Activated CD4-positive, alpha-beta T cell treated with anti-CD3 and anti-CD28 coated beads for 36 hours (primary cell): ENCODE results near the gene BABAM2. TPM values are rescaled to one million over a fixed set of nuclear protein-coding genes. Genes with fewer than 3 reads are reported as not detected.
"Not testable (repeated sequence)": the region's sequence is repeated elsewhere in the genome, so short reads cannot be mapped to it uniquely, and the experiment has no call there.

ENCODE experiments used
- ATAC-seq: fragments of 200-7000 bp; cut with Tn5 transposase; one replicate; pipeline ENCODE4 v1.10.0; 2021; ENCODE audit warnings: mild to moderate bottlenecking, moderate library complexity
- CTCF ChIA-PET: fragments of 350-600 bp; sonication (Branson Sonifier 250); formaldehyde crosslinking; loops from one replicate; lab custom pipeline; 2021; ENCODE audit warnings: antibody characterized with exemption; lab: Charles Lee
- POLR2A ChIA-PET: fragments of 350-600 bp; sonication (Branson Sonifier 250); formaldehyde crosslinking; loops from one replicate; lab custom pipeline; 2021; ENCODE audit warnings: antibody characterized with exemption, inconsistent platforms; lab: Charles Lee
- DNase-seq: peaks from one replicate; pipeline ENCODE4 v3.0.0-alpha.2; 2020
- H3K27ac Mint-ChIP-seq: one replicate; pipeline ENCODE4 v1.8.0; 2021; ENCODE audit warnings: mixed read lengths
- H3K27me3 Mint-ChIP-seq: one replicate; pipeline ENCODE4 v1.8.0; 2021; ENCODE audit warnings: mixed read lengths
- H3K36me3 Mint-ChIP-seq: one replicate; pipeline ENCODE4 v1.8.0; 2021; ENCODE audit warnings: low read depth, mixed read lengths
- H3K4me1 Mint-ChIP-seq: one replicate; pipeline ENCODE4 v1.8.0; 2021; ENCODE audit warnings: mixed read lengths
- H3K4me3 Mint-ChIP-seq: one replicate; pipeline ENCODE4 v1.8.0; 2021; ENCODE audit warnings: mild to moderate bottlenecking, moderate library complexity, mixed read lengths
- H3K9me3 Mint-ChIP-seq: one replicate; pipeline ENCODE4 v1.8.0; 2021; ENCODE audit warnings: low read depth, mixed read lengths
- intact Hi-C, 2 experiments: fragments of 100-400 bp; cut with DNase I in 1 of 2; cut with micrococcal nuclease in 1 of 2; formaldehyde crosslinking; loops; one replicate each; pipeline versions ENCODE4 v1.14.2 to v1.15.1; 2022 to 2024; cut with DNase I, micrococcal nuclease
- total RNA-seq, 2 experiments: library from RNA; stranded (reverse); gene quantifications; one replicate each; pipeline ENCODE4 v1.2.3, GENCODE V29; 2021

The BABAM2 gene
- total RNA-seq, 2 experiments from 2014 or later, result 58.4 to 81.1 TPM

DNA sequence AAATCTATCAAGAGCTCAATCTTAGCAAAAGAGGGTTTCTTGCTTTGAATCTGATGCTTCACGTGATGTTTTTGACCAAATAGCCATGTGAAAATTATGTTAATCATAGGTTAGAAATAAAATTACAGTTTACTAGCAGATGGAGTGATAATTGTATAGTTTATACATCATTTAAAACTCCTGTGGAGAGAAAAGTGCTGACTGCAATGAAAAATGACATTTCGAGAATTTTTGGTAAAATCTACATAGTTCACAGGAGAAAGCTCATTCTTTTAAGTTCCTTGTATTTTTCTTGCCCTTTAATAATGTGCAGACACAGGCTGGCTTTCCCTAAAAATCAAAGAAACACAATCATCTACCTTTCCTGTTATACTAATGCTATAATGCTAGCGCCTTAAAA lies 33.6 kb upstream of the BABAM2 start:
- DNase-seq, result no peak
- ChIA-PET POLR2A (interaction anchor here (0.8 to 1.1 kb wide), 2 partner anchors 33 to 38 kb away, joined by 3 read pairs; partner anchors contain the start of gene RBKS), CTCF (interaction anchor here (0.6 to 1.6 kb wide), 7 partner anchors 9 to 979 kb away, joined by 3 to 4 read pairs (median 3); no protein-coding TSS in a partner anchor)
- Mint-ChIP-seq H3K27me3 (no peaks in the 10 kb centered on the region), H3K4me1 (peaks cover 46% of the 10 kb centered on the region), H3K9me3 (peaks cover 3% of the 10 kb centered on the region), H3K36me3 (peaks cover 5% of the 10 kb centered on the region), H3K27ac (peak overlapping the region; percentile 37), H3K4me3 (no peak overlapping the region)
- intact Hi-C loops, result loop anchor here in 1 of 2 experiments (2.0 kb wide), 1 partner anchor 98 kb away; no protein-coding TSS in a partner anchor
- ATAC-seq, result no peak

DNA sequence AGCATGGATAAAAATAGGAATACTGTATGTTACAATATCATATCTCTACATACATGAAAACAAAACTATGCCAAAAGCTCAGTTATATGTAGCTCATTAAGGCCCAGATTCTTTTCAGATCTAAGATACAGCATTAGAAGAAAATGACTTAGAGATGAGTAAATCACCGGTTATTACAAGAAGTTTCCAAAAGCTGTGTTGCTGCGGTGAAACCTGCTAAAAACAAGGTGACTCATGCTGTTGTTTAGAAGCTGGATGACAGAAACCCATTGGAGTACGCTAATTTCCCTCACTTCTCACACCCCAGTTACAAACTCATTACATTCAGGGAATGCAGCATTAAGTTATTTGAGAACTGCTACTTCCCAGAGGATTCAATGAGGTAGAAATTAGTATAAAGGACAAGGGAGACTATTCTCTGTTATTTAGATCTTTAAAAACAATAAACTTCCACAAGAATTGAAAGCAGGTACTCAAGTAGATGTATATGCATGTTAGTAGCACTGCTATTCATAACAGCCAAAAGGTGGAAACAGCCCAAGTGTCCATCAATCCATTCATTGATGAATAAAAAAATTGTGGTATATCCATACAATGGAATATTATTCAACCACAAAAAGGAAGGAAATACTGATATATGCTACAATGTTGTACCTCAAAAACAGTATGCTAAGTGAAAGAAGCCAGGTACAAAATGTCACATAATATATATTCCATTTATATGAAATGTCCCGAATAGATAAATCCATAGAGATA lies 32.9 kb upstream of the BABAM2 start:
- Mint-ChIP-seq H3K27me3 (no peaks in the 10 kb centered on the region), H3K27ac (peak overlapping the region; percentile 37), H3K36me3 (peaks cover 5% of the 10 kb centered on the region), H3K4me3 (no peak overlapping the region), H3K4me1 (peaks cover 46% of the 10 kb centered on the region), H3K9me3 (peaks cover 3% of the 10 kb centered on the region)
- ChIA-PET CTCF (interaction anchor here (1.0 to 1.6 kb wide), 5 partner anchors 10 to 175 kb away, joined by 3 to 4 read pairs (median 3); no protein-coding TSS in a partner anchor), POLR2A (interaction anchor here (0.8 to 1.1 kb wide), 2 partner anchors 32 to 37 kb away, joined by 3 read pairs; partner anchors contain the start of gene RBKS)
- peak; percentile 64 for ATAC-seq
- intact Hi-C loops, result loop anchor here in 1 of 2 experiments (2.0 kb wide), 1 partner anchor 97 kb away; no protein-coding TSS in a partner anchor
- DNase-seq, result peak; percentile 37

DNA sequence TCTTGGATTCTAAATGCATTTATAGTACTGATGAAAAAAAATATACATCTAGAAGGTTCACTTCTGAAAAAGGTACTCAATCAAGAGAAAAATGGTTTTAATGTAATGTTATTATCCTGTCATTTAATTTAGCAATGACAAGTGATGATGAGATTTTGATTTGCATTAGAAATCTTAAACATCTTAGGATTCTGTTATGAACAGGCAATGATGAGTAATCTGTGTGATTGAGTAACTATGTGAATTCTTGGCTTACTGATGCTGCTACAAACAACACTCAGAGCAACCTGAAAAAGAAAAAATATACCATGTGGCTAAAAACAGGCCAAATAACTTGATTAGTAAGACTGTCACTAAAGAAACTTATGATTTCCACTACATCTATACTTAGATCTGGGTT lies 30.4 kb upstream of the BABAM2 start:
- H3K36me3 Mint-ChIP-seq, result peaks cover 2% of the 10 kb centered on the region
- ChIA-PET CTCF (no interaction called here), POLR2A (no interaction called here)
- H3K27ac Mint-ChIP-seq, result peak overlapping the region; percentile 13
- H3K4me1 Mint-ChIP-seq, result peaks cover 42% of the 10 kb centered on the region
- H3K27me3 Mint-ChIP-seq, result no peaks in the 10 kb centered on the region
- DNase-seq (no peak), ATAC-seq (peak; percentile 76)
- intact Hi-C loops, result loop anchor here (1.0 to 2.0 kb wide), 2 partner anchors 31 to 42 kb away; partner anchors contain the start of genes BABAM2 (in 1 of the 2) and RBKS (in 1 of the 2)
- H3K4me3 Mint-ChIP-seq, result no peak overlapping the region
- H3K9me3 Mint-ChIP-seq, result peaks cover 3% of the 10 kb centered on the region

DNA sequence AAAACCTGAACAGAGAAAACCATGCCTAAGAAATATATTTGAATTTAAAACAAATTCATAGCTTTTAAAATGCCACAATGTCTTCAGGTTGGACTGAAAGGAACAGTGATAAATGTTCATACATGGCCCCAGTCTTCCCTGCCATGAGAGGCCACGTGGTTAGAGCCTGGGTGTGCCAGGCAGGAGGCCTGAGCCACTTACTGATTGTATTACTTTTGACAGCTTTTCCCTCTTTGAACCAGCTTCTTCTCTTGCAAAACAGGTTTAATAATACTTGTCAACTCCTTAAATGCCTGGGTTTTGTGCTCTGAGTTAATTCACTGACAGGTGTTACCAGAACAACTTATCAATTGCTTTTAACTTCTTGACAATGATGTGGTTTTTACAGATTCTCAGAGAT lies 27.4 kb upstream of the BABAM2 start:
- DNase-seq (no peak), ATAC-seq (no peak)
- ChIA-PET CTCF (no interaction called here), POLR2A (no interaction called here)
- Mint-ChIP-seq H3K27me3 (peaks cover 2% of the 10 kb centered on the region), H3K27ac (no peak overlapping the region), H3K4me3 (no peak overlapping the region), H3K4me1 (peaks cover 18% of the 10 kb centered on the region), H3K36me3 (no peaks in the 10 kb centered on the region), H3K9me3 (no peaks in the 10 kb centered on the region)
- intact Hi-C loops, result no loop called here

DNA sequence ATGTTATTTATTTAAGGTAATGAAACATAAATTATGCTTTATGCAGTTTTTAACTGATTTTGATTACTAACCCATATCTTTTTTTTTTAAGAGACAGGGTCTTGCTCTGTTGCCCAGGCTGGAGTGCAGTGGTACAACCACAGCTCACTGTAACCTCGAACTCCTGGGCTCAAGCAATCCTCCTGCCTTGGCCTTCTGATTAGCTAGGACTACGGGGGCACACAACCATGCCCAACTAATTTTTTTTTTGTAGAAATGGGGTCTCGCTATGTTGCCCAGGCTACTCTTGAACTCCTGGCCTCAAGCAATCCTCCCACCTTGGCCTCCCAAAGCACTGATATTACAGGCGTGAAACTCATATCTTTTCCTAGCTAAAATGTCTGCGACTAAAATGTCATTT lies 26.6 kb upstream of the BABAM2 start:
- H3K9me3 Mint-ChIP-seq, H3K27ac Mint-ChIP-seq, DNase-seq, H3K36me3 Mint-ChIP-seq, intact Hi-C loops, H3K4me3 Mint-ChIP-seq, ATAC-seq, CTCF ChIA-PET, H3K27me3 Mint-ChIP-seq: not testable (repeated sequence)
- POLR2A ChIA-PET, result interaction anchor here (0.6 kb wide), 1 partner anchor 513 kb away, joined by 4 read pairs; no protein-coding TSS in a partner anchor
- H3K4me1 Mint-ChIP-seq, result peaks cover 18% of the 10 kb centered on the region

DNA sequence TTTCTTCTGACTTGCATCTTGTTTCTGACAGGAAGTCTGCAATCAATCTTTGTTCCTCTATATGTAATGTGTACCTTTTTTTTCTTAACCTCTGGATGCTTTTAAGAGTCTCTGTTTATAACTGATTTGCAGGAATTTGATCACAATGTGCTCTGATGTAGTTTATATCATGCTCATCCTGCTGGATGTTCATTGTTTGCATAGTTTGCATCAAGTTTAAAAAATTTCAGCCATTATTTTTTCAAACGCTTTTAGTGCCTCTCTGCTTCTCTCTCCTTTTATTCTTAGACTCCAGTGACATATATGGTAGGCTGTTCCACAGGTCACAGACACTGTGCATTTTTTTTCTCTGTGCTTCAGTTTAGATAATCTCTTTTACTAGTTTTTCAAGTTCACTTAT lies 24.3 kb upstream of the BABAM2 start:
- peaks cover 1% of the 10 kb centered on the region for H3K4me1 Mint-ChIP-seq
- no peaks in the 10 kb centered on the region for H3K9me3 Mint-ChIP-seq
- no peak overlapping the region for H3K27ac Mint-ChIP-seq
- H3K36me3 Mint-ChIP-seq, result no peaks in the 10 kb centered on the region
- ChIA-PET POLR2A (no interaction called here), CTCF (no interaction called here)
- intact Hi-C loops, result no loop called here
- H3K4me3 Mint-ChIP-seq, result no peak overlapping the region
- DNase-seq, result no peak
- no peak for ATAC-seq
- peaks cover 2% of the 10 kb centered on the region for H3K27me3 Mint-ChIP-seq

DNA sequence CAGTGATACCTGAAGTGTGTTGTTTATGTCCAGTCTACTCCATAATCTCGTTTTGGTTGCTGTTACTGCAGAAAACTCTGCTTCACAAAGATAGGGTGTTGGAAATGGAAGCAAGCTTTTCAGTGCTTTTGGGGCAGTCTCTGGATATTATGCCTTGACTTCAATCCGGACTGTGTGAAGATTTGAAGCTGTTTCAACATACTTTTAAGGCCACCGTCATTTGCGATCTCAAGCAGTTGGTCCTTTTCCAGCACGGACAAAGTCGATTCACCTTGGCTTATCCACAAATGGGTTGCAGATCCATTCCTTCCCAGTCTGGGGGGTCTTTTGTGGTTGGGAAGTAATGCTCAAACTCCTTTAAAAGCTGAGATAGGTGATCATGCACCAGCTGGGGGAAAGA lies 20.8 kb upstream of the BABAM2 start:
- Mint-ChIP-seq H3K4me3 (no peak overlapping the region), H3K27ac (no peak overlapping the region), H3K4me1 (no peaks in the 10 kb centered on the region), H3K27me3 (peaks cover 2% of the 10 kb centered on the region), H3K9me3 (no peaks in the 10 kb centered on the region), H3K36me3 (no peaks in the 10 kb centered on the region)
- DNase-seq, result no peak
- no peak for ATAC-seq
- ChIA-PET POLR2A (no interaction called here), CTCF (interaction anchor here (0.9 to 1.1 kb wide), 2 partner anchors 13 to 92 kb away, joined by 3 to 4 read pairs; no protein-coding TSS in a partner anchor)
- intact Hi-C loops, result no loop called here

DNA sequence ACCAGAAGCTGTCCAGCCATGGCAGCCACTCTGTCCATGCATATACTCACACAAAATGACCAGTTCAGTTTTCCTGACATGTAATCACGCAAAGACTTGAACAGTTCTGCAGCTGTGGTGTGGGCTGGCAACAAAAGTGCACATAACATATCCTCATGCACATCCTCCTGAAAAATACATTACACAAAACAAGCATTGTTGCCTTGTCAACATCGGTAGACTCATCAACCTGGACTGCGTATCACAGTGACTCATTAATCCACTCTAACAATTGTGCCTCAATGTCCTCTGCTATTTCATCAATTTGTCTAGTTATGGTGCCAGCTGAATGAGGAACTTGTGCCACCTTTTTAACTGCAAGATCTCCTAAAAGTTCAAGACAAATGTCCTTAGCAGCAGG lies 19.8 kb upstream of the BABAM2 start:
- ChIA-PET CTCF (interaction anchor here (0.8 kb wide), 1 partner anchor 13 kb away, joined by 3 read pairs; no protein-coding TSS in a partner anchor), POLR2A (no interaction called here)
- peaks cover 2% of the 10 kb centered on the region for H3K36me3 Mint-ChIP-seq
- no peak for ATAC-seq
- no peaks in the 10 kb centered on the region for H3K4me1 Mint-ChIP-seq
- intact Hi-C loops, result no loop called here
- H3K27me3 Mint-ChIP-seq, result peaks cover 2% of the 10 kb centered on the region
- H3K27ac Mint-ChIP-seq, result no peak overlapping the region
- no peak overlapping the region for H3K4me3 Mint-ChIP-seq
- peaks cover 2% of the 10 kb centered on the region for H3K9me3 Mint-ChIP-seq
- no peak for DNase-seq

DNA sequence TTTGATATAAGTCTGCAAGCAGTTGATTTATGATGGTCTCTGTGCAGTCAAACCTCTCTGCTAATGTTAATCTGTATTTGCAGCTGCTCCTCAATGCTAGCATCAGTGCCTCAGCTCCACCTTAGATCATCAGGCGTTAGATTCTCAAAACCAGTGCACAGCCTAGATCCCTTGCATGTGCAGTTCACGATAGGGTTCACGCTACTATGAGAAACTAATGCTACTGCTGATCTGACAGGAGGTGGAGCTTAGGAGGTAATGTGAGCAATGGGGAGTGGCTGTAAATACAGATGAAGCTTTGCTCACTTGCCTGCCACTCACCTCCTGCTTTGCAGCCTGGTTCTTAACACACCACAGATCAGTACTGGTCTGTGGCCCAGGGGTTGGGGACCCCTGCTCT lies 18.7 kb upstream of the BABAM2 start:
- intact Hi-C loops, result no loop called here
- peaks cover 5% of the 10 kb centered on the region for H3K9me3 Mint-ChIP-seq
- H3K27ac Mint-ChIP-seq, result no peak overlapping the region
- ATAC-seq (no peak), DNase-seq (no peak)
- POLR2A ChIA-PET, result interaction anchor here (0.7 kb wide), 1 partner anchor 227 kb away, joined by 3 read pairs; no protein-coding TSS in a partner anchor
- peaks cover 2% of the 10 kb centered on the region for H3K36me3 Mint-ChIP-seq
- H3K4me1 Mint-ChIP-seq, result no peaks in the 10 kb centered on the region
- CTCF ChIA-PET, result interaction anchor here (0.6 to 1.6 kb wide), 3 partner anchors 21 to 618 kb away, joined by 3 to 5 read pairs (median 3); no protein-coding TSS in a partner anchor
- peaks cover 2% of the 10 kb centered on the region for H3K27me3 Mint-ChIP-seq
- H3K4me3 Mint-ChIP-seq, result no peak overlapping the region

DNA sequence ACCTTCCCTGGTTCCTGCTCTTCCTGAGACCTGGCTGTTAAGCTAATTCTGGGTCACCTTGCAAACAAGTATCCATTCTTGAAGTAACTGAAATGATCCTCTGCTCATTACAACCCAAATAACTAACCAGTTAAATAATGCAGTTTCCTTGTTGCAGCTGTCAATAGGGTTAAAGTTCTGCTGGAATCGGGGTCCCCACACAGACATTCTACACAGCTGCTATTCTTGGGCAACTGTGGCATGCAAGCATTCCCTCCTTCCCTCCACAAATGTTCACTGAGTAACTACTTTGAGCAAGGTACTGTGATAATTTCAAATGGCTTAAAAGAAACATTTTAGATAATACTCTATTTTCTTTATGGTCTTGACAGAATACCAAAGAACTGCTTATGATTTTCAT lies 17.4 kb upstream of the BABAM2 start:
- Mint-ChIP-seq H3K27ac (no peak overlapping the region), H3K9me3 (peaks cover 5% of the 10 kb centered on the region), H3K36me3 (peaks cover 2% of the 10 kb centered on the region), H3K4me3 (no peak overlapping the region), H3K27me3 (no peaks in the 10 kb centered on the region), H3K4me1 (no peaks in the 10 kb centered on the region)
- ChIA-PET POLR2A (no interaction called here), CTCF (interaction anchor here (0.7 to 1.6 kb wide), 3 partner anchors 15 to 583 kb away, joined by 3 to 5 read pairs (median 3); no protein-coding TSS in a partner anchor)
- intact Hi-C loops, result no loop called here
- no peak for DNase-seq
- no peak for ATAC-seq

DNA sequence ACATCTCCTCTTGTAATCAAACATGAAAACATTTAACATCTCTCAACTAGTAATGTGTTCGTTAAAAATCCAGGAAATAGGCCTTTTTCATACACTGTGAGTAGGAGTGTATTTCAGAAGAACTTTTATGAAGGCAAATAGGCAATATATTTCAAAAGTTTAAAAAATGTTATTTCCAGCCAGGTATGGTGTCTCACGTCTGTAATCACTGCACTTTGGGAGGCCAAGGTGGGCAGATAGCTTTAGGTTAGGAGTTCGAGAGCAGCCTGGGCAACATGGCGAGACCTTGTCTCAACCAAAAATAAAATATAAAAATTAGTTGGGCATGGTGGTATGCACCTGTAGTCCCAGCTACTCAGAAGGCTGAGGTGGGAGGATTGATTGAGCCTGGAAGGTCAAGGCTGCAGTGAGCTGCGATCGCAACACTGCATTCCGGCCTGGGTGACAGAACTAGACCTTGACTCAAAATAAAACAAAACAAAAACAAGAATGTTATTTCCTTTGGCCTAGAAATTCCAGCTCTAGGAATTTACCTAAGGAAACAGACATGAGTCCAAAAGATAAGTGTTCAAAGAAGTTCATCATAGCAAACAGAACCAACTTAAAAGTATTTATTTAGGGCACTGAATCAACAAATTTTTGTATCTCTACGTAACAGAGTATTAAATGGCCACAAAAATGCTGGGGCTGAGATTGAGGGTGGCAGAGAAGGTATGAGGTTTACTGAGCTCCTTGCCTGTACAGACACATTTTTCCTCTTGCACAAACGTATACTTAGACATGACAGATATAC lies 15.2 kb upstream of the BABAM2 start:
- intact Hi-C loops, result no loop called here
- DNase-seq (no peak), ATAC-seq (no peak)
- Mint-ChIP-seq H3K4me3 (no peak overlapping the region), H3K27me3 (no peaks in the 10 kb centered on the region), H3K9me3 (peaks cover 5% of the 10 kb centered on the region), H3K4me1 (no peaks in the 10 kb centered on the region), H3K36me3 (peaks cover 2% of the 10 kb centered on the region), H3K27ac (no peak overlapping the region)
- ChIA-PET POLR2A (no interaction called here), CTCF (interaction anchor here (0.7 kb wide), 1 partner anchor 16 kb away, joined by 3 read pairs; no protein-coding TSS in a partner anchor)
